HepG2 (cell line): ENCODE measurements around the gene ZKSCAN1. TPM values are rescaled to one million over a fixed set of nuclear protein-coding genes. Genes with fewer than 3 reads are reported as not detected.

Experiments
- DMTF1 ChIP-seq: sonication (generic); formaldehyde crosslinking; IDR thresholded peaks from 2 replicates; pipeline ENCODE4 v1.4.0; 2020; ENCODE audit warnings: mild to moderate bottlenecking, missing genetic modification reagents
- E2F1 ChIP-seq: sonication (generic); formaldehyde crosslinking; IDR thresholded peaks from 2 replicates; pipeline ENCODE4 v1.5.0; 2020; ENCODE audit warnings: missing genetic modification reagents
- KLF13 ChIP-seq: sonication (generic); formaldehyde crosslinking; IDR thresholded peaks from 2 replicates; pipeline ENCODE4 v1.4.0; 2020; ENCODE audit warnings: mild to moderate bottlenecking, missing genetic modification reagents
- MTF2 ChIP-seq: sonication (generic); formaldehyde crosslinking; IDR thresholded peaks from 2 replicates; pipeline ENCODE4 v1.5.0; 2020; ENCODE audit warnings: missing genetic modification reagents, borderline replicate concordance
- NR2F1 ChIP-seq, 2 experiments: fragments of 450-650 bp in 1 of 2; formaldehyde crosslinking in 1 of 2; IDR thresholded peaks; 2 replicates each; pipeline versions ENCODE4 v1.5.0 to v1.6.1; 2016 to 2020; ENCODE audit warnings: mild to moderate bottlenecking in 1 of 2, missing compliant biosample characterization in 1 of 2, missing genetic modification reagents in 1 of 2, moderate library complexity in 1 of 2
- SRY ChIP-seq: sonication (generic); formaldehyde crosslinking; IDR thresholded peaks from 2 replicates; pipeline ENCODE4 v1.8.0; 2022; ENCODE audit warnings: mild to moderate bottlenecking, missing genetic modification reagents
- ZBTB14 ChIP-seq: sonication (generic); formaldehyde crosslinking; IDR thresholded peaks from 2 replicates; pipeline ENCODE4 v1.4.0; 2020; ENCODE audit warnings: missing genetic modification reagents
- ZBTB39 ChIP-seq: sonication (generic); formaldehyde crosslinking; IDR thresholded peaks from 2 replicates; pipeline ENCODE4 v1.5.0; 2020; ENCODE audit warnings: missing genetic modification reagents
- ZBTB8A ChIP-seq: sonication (generic); formaldehyde crosslinking; IDR thresholded peaks from 2 replicates; pipeline ENCODE4 v1.4.0; 2020; ENCODE audit warnings: mild to moderate bottlenecking, low read depth, missing genetic modification reagents, borderline replicate concordance
- ZC3H4 ChIP-seq: sonication (generic); formaldehyde crosslinking; IDR thresholded peaks from 2 replicates; pipeline ENCODE4 v1.4.0; 2020; ENCODE audit warnings: missing genetic modification reagents, borderline replicate concordance
- ZNF205 ChIP-seq: IDR thresholded peaks from 2 replicates; pipeline ENCODE4 v1.6.1; 2018; ENCODE audit warnings: missing biosample characterization, missing genetic modification reagents
- ZNF30 ChIP-seq: sonication (generic); formaldehyde crosslinking; IDR thresholded peaks from 2 replicates; pipeline ENCODE4 v1.5.0; 2020; ENCODE audit warnings: mild to moderate bottlenecking, missing genetic modification reagents
- ZNF350 ChIP-seq: sonication (generic); formaldehyde crosslinking; IDR thresholded peaks from 2 replicates; pipeline ENCODE4 v1.4.0; 2020; ENCODE audit warnings: mild to moderate bottlenecking, low read depth, missing genetic modification reagents, borderline replicate concordance
- ZNF354B ChIP-seq: sonication (generic); formaldehyde crosslinking; IDR thresholded peaks from 2 replicates; pipeline ENCODE4 v1.8.0; 2022; ENCODE audit warnings: mild to moderate bottlenecking, missing genetic modification reagents
- ZNF543 ChIP-seq: sonication (generic); formaldehyde crosslinking; IDR thresholded peaks from 2 replicates; pipeline ENCODE4 v1.4.0; 2020; ENCODE audit warnings: mild to moderate bottlenecking, missing genetic modification reagents
- ZNF670 ChIP-seq: sonication (generic); formaldehyde crosslinking; IDR thresholded peaks from 2 replicates; pipeline ENCODE4 v1.8.0; 2022; ENCODE audit warnings: mild to moderate bottlenecking, missing genetic modification reagents, borderline replicate concordance
- ZNF703 ChIP-seq: sonication (generic); formaldehyde crosslinking; IDR thresholded peaks from 2 replicates; pipeline ENCODE4 v1.5.1; 2020; ENCODE audit warnings: missing genetic modification reagents, mild to moderate bottlenecking, moderate library complexity, borderline replicate concordance
- ZNF724P ChIP-seq: sonication (generic); formaldehyde crosslinking; IDR thresholded peaks from 2 replicates; pipeline ENCODE4 v1.8.0; 2022; ENCODE audit warnings: missing genetic modification reagents, borderline replicate concordance
- ZNF773 ChIP-seq: sonication (generic); formaldehyde crosslinking; IDR thresholded peaks from 2 replicates; pipeline ENCODE4 v1.4.0; 2020; ENCODE audit warnings: missing genetic modification reagents, borderline replicate concordance
- ZNF850 ChIP-seq: sonication (generic); formaldehyde crosslinking; conservative IDR thresholded peaks from 2 replicates; pipeline ENCODE4 v1.9.0; 2021; ENCODE audit warnings: mild to moderate bottlenecking, missing genetic modification reagents
- polyA plus RNA-seq, 8 experiments: library from polyadenylated mRNA; depleted of rRNA in 3 of 8; stranded (reverse) in 7 of 8; unstranded in 1 of 8; fragments of >200 nt; fragmentation: Illumina TruSeq in 4 of 8; extraction: Trizol in 4 of 8; gene quantifications; 2 replicates each; pipeline versions ENCODE4 v1.2.1 to v1.2.3, GENCODE V29; 2011 to 2016; ENCODE audit warnings: low read depth in 4 of 8, missing spikeins in 1 of 8, mixed read lengths in 1 of 8; ENCODE audit not compliant: insufficient read depth in 1 of 8
- total RNA-seq, 5 experiments: library from RNA; depleted of rRNA; stranded (reverse); fragments of >200 nt; fragmentation: Illumina TruSeq; extraction: Trizol; gene quantifications; 2 replicates each; pipeline ENCODE4 v1.2.3, GENCODE V29; 2016; ENCODE audit warnings: low read depth in 1 of 5

ZKSCAN1 gene
- total and polyA plus RNA-seq, 2 of the 13 experiments (the other 11 are each of a cell fraction or from before 2014, with no cell fraction given), result 46.4 to 60.6 TPM

- 0 out of 2 replicates have a peak, but pooled peaks have one; percentile 41 for TF ChIP-seq E2F1 (CRISPR knock-in tag)
- no peak for TF ChIP-seq ZNF354B (CRISPR knock-in tag)
- no peak for TF ChIP-seq DMTF1 (CRISPR knock-in tag)
- TF ChIP-seq ZNF773, result 0 out of 2 replicates have a peak, but pooled peaks have one; percentile 35
- no peak; the same call in 1 of the 2 replicates for TF ChIP-seq ZNF205 (CRISPR knock-in tag)
- TF ChIP-seq MTF2 (CRISPR knock-in tag), result no peak
- TF ChIP-seq ZNF543, result no peak
- TF ChIP-seq ZNF350 (CRISPR knock-in tag), result peak; percentile 44; the same call in 1 of the 2 replicates
- no peak; the same call in 1 of the 2 replicates for TF ChIP-seq ZNF30
- no peak for TF ChIP-seq ZC3H4 (CRISPR knock-in tag)
- no peak for TF ChIP-seq ZBTB14
- TF ChIP-seq ZNF670 (CRISPR knock-in tag), result no peak
- no peak for TF ChIP-seq SRY
- no peak for TF ChIP-seq KLF13 (CRISPR knock-in tag)
- TF ChIP-seq ZBTB8A (CRISPR knock-in tag), result peak; percentile 12; the same call in 1 of the 2 replicates
- no peak for TF ChIP-seq ZNF703 (CRISPR knock-in tag)
- TF ChIP-seq ZBTB39 (CRISPR knock-in tag), result no peak
- 0 out of 2 replicates have a peak, but pooled peaks have one; percentile 66 for TF ChIP-seq ZNF850 (CRISPR knock-in tag)
- TF ChIP-seq ZNF724P (CRISPR knock-in tag), result peak; percentile 50; the same call in 1 of the 2 replicates
- TF ChIP-seq NR2F1 (CRISPR knock-in tag; IDR thresholded peaks at IDR 0.05), result no peak; a peak in 1 of 4 replicates
These were observed at the start of gene ZKSCAN1 (continued) for GRCh38 chr7:100015232-100016214.
